Erythroblast (primary cell): ENCODE data around the gene ST8SIA5.

Source experiments
- GATA1 ChIP-seq: IDR thresholded peaks from 2 replicates; pipeline ENCODE4 v1.6.1; 2011; ENCODE audit warnings: low read depth, mild to moderate bottlenecking, control low read depth, low read length, moderate library complexity
- POLR2A ChIP-seq: IDR thresholded peaks from 2 replicates; pipeline ENCODE4 v1.6.1; 2011; ENCODE audit warnings: mild to moderate bottlenecking, low read length

- no peak for TF ChIP-seq POLR2A
- no peak for TF ChIP-seq GATA1
These were observed 62.9 kb downstream of the ST8SIA5 start for GRCh38 chr18:46693996-46694395.
